ENCODE measurements around the gene PPFIA4. TPM values are rescaled to one million over a fixed set of nuclear protein-coding genes. Genes with fewer than 3 reads are reported as not detected.

Gene PPFIA4
- total and polyA plus RNA-seq, 4 donors, result 0.30 to 5.1 (median 0.95) TPM

DNA sequence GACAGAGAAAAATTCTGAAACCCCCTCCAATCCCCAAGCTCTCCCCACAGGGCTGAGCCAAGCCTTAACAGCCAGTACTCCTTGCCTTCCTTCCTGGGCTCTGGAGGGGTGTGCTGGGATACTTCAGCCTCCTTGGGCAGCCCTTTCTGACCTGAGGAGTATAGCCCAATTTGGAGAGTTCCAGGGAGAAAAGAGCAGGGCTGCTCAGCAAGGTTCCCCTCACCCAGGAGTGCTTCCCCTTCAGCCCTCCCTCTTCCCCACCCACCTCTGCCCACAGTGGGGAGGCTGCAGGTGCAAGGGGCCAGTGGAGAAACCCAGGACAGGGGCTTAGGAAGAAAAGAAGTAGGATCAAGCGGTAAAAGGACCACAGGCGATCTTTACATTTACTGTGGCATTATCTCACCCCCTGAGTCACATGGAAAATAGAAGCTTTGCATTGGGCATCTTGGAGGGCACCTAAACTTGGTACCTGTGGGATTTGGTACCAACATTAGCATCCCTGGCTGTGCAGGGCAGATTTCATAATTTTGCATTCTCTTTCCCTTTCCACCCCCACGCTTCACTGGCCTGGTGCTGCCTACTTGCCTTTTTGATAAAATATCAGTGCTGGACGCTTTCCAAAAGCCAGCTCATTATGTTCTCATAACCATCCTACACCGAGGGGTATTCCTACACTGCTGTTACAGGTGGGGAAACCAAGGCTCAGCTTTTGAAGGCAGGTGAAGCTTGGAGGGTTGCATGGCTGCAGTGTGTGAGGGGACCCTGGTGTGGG lies 98.4 kb downstream of the PPFIA4 start:
- Histone ChIP-seq H3K9me3 (ENCODE audit: control insufficient read depth in 4 of 4, insufficient read depth in 3 of 4, low read length in 3 of 4) (no peaks in the 10 kb centered on the region), H3K9ac (ENCODE audit: insufficient read depth in 1 of 2, low read length in 2 of 2) (no peak overlapping the region), H3K36me3 (ENCODE audit: control insufficient read depth in 4 of 4, insufficient read depth in 4 of 4, low read length in 4 of 4) (no peaks in the 10 kb centered on the region), H3K4me3 (no peak overlapping the region), H3K27me3 (ENCODE audit: control insufficient read depth in 3 of 3, insufficient read depth in 3 of 3, low read length in 2 of 3) (peaks cover 0 to 10% (median 5%) of the 10 kb centered on the region in 3 donors), H3K27ac (ENCODE audit: low read depth in 1 of 2, low read length in 1 of 2) (no peak overlapping the region), H3K4me1 (ENCODE audit: control insufficient read depth in 5 of 5, insufficient read depth in 5 of 5, low read length in 5 of 5) (peaks cover 0 to 27% (median 0%) of the 10 kb centered on the region in 5 donors)
- ATAC-seq (ENCODE audit: insufficient read depth, low FRiP score), result no peak
- no peak for DNase-seq
- TF ChIP-seq, protein P1, sequence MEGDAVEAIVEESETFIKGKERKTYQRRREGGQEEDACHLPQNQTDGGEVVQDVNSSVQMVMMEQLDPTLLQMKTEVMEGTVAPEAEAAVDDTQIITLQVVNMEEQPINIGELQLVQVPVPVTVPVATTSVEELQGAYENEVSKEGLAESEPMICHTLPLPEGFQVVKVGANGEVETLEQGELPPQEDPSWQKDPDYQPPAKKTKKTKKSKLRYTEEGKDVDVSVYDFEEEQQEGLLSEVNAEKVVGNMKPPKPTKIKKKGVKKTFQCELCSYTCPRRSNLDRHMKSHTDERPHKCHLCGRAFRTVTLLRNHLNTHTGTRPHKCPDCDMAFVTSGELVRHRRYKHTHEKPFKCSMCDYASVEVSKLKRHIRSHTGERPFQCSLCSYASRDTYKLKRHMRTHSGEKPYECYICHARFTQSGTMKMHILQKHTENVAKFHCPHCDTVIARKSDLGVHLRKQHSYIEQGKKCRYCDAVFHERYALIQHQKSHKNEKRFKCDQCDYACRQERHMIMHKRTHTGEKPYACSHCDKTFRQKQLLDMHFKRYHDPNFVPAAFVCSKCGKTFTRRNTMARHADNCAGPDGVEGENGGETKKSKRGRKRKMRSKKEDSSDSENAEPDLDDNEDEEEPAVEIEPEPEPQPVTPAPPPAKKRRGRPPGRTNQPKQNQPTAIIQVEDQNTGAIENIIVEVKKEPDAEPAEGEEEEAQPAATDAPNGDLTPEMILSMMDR (IDR thresholded peaks at IDR 0.05; ENCODE audit: control extremely low read depth, extremely low read depth), result no peak
- 72 to 86% methylated on average over 5 of the region's 5 CpGs for WGBS, 2 donors

DNA sequence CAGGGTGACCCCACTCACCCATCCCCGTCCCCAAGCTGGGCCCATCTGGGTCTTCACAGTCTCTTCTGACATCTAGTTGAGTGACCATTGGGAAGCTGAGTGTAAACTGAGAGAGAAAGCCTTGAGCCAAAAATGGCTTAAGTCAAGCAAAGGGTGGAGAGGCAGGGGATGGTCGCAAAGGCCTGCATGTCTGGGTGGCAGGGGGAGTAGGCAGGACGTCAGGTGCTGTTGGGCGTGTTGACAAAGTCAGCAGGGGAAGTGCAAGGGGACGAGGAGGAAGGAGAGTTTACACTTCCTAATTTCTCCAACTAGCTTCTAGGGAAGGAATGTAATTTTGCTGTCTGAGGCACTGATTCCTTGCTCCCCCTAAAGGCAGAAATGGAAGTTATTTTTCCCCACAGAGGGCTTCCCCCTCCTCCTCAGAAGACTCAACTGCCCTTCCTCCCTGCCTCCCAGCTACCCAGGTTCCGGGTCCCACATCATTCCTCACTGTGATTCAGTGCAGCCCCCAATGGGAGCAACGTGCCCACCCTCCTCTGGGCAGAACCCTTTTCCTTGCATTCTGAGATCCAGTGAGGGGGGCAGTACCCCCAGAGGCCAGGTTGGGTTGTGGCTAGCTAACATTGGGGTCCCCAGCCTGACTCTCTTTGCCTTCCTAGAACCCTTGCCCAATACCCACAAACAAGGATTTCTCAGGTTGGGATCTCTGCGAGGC lies 100.0 kb downstream of the PPFIA4 start:
- 27 to 29% methylated on average over 8 of the region's 8 CpGs for WGBS, 2 donors
- Histone ChIP-seq H3K36me3 (ENCODE audit: control insufficient read depth in 4 of 4, insufficient read depth in 4 of 4, low read length in 4 of 4) (no peaks in the 10 kb centered on the region), H3K4me3 (no peak overlapping the region), H3K4me1 (ENCODE audit: control insufficient read depth in 5 of 5, insufficient read depth in 5 of 5, low read length in 5 of 5) (peaks cover 0 to 38% (median 2%) of the 10 kb centered on the region in 5 donors), H3K9me3 (ENCODE audit: control insufficient read depth in 4 of 4, insufficient read depth in 3 of 4, low read length in 3 of 4) (no peaks in the 10 kb centered on the region), H3K27ac (ENCODE audit: low read depth in 1 of 2, low read length in 1 of 2) (no peak overlapping the region), H3K9ac (ENCODE audit: insufficient read depth in 1 of 2, low read length in 2 of 2) (no peak overlapping the region), H3K27me3 (ENCODE audit: control insufficient read depth in 3 of 3, insufficient read depth in 3 of 3, low read length in 2 of 3) (peaks cover 0 to 7% (median 5%) of the 10 kb centered on the region in 3 donors)
- ATAC-seq (ENCODE audit: insufficient read depth, low FRiP score), result no peak
- DNase-seq, result peak in 2 of 3 donors; percentile 55 to 58
- TF ChIP-seq, protein P1 (IDR thresholded peaks at IDR 0.05; ENCODE audit: control extremely low read depth, extremely low read depth), result no peak

DNA sequence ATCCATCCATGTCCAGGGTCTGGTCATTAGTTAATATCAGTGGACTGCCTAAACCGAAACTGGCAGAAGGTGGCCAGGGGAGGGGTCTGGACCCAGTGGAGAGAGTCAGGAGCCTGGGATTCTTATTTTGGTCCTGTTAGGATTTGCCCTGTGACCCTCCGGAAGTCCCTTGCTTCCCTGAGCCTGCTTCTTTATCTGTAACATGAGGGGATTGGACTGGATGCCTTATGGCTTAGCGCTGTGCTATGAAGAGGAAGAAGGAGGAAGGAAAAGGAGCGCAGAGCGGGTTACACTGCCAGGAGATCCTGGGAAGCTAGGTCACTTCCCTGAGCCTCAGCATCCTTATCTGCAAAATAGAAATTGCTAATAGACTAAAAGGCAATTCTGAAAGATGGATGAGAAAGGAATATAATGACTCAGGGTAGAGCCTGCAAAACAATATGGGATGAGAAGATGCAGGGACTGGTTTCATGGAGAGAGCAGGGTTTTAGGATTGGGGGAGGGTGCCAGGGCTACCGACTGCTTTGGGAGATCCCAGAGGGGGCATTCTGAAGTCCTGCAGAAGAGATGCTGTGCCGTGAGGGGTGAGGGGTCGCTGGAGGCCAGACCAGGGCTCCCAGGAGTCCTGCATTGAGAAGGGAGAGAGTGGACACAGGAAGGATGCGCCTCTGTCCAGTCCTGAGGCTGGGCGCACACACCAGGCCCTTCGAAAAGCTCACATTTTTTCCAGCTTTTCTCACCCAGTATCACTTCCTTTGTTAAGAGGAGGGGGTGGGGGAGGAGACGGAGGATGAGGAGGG lies 100.8 kb downstream of the PPFIA4 start:
- ATAC-seq (ENCODE audit: insufficient read depth, low FRiP score) (no peak), DNase-seq (no peak)
- Histone ChIP-seq H3K9me3 (ENCODE audit: control insufficient read depth in 4 of 4, insufficient read depth in 3 of 4, low read length in 3 of 4) (no peaks in the 10 kb centered on the region), H3K27me3 (ENCODE audit: control insufficient read depth in 3 of 3, insufficient read depth in 3 of 3, low read length in 2 of 3) (peaks cover 0 to 7% (median 5%) of the 10 kb centered on the region in 3 donors), H3K27ac (ENCODE audit: low read depth in 1 of 2, low read length in 1 of 2) (no peak overlapping the region), H3K36me3 (ENCODE audit: control insufficient read depth in 4 of 4, insufficient read depth in 4 of 4, low read length in 4 of 4) (no peaks in the 10 kb centered on the region), H3K9ac (ENCODE audit: insufficient read depth in 1 of 2, low read length in 2 of 2) (no peak overlapping the region), H3K4me3 (no peak overlapping the region), H3K4me1 (ENCODE audit: control insufficient read depth in 5 of 5, insufficient read depth in 5 of 5, low read length in 5 of 5) (peaks cover 0 to 38% (median 2%) of the 10 kb centered on the region in 5 donors)
- WGBS, 2 donors, result 16 to 19% methylated on average over 11 to 12 of the region's 12 CpGs
- TF ChIP-seq, protein P1 (IDR thresholded peaks at IDR 0.05; ENCODE audit: control extremely low read depth, extremely low read depth), result no peak
